Measurements from ENCODE around the gene CCDC59.
"Not testable (repeated sequence)": the region's sequence is repeated elsewhere in the genome, so short reads cannot be mapped to it uniquely, and the experiment has no call there.

The CCDC59 gene

GRCh38 chr12:82358200-82359114 lies at the start of gene CCDC59, which contains the start of gene METTL25:
TSS of gene CCDC59 (minus strand) at chr12:82358387. CDS start at chr12:82358376, 11 bp downstream.
TSS of gene METTL25 (plus strand) at chr12:82358529. CDS start at chr12:82358566, 37 bp downstream.
- peak; percentile 93 to 97 (median 96) for DNase-seq

DNA sequence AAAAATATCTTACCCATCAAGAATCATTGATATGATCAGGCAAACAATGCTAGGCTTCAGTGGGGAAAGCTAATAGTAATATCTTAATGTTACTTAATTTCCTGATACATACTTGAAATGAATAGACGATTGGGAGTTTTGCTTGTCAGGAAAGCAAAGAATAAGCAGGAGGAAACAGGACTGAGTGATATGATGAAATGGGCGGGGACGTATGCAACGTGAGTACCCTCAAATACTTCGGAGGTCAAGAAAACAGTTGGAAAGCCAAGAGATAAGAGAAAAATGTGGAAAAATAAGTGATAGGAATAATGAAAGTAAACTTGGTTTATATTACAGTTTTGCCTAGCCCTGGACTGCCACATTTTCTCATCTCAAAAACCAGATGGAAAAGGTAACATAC lies 49.3 kb upstream of the CCDC59 start:
- DNase-seq: no peak

GRCh38 chr12:82406651-82407050 lies 48.5 kb upstream of the CCDC59 start:
- no peak for DNase-seq

DNA sequence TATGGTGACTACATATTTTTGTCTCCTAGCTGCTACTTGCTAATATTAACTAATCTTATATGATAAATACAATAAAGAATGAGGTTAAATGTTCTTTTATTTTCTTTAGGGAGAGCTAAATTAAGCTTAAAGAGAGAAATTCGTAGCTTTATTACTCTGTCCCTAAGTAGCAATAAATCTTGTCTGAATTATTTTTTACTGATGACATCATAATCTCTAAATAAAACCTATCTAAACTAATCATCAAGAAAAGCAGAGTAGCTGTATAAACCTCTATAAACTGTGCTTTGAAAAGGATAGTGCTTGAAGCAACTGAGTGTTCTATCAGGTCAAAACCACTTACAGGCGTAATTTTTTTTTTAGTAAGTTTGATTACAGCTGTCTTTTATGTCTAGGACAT lies 42.6 kb upstream of the CCDC59 start:
- DNase-seq: no peak

DNA sequence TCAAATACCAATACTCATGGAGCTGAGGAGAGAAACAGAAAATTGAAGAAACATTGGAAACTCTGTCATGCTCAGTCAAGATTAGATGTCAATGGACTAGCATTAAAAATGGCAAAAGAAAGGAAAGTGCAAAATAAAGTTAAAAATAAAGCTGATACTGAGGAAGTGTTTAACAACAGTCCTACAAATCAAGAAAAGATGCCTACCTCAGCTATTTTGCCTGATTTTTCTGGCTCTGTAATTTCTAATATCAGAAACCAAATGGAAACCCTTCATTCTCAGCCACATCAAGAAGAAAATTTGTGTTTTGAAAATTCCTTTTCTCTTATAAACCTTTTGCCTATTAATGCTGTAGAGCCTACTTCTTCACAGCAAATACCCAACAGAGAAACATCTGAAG lies 40.7 kb upstream of the CCDC59 start:
- DNase-seq: no peak

DNA sequence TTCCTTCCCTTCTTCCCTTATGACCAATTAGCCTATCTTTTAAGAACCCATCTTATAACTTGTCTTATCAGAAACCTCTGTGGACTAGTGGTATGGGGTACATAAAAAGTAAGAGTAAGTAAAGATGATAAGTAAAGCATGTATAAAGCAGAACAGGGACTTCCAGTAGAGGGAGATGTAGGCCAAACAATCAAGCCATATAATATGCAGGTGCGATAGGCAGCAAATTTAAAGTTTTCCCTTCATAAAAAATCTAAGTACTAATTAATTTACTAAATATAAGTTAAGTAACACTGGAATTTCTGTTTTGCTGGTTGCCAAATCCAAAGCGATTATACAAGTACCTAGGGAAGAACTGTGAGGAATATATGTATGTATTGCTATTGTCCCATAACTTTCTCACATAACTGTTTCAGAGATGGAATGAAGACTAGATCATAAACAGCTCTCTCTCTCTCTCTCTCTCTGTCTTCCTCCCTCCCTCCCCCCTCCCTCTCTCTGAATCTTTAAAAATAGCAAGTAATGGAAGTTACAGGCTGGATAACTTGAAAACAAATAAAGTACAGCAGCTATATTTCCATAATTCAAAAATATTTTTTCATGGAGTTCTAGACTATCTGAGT lies 25.9 kb upstream of the CCDC59 start:
- no peak for DNase-seq

DNA sequence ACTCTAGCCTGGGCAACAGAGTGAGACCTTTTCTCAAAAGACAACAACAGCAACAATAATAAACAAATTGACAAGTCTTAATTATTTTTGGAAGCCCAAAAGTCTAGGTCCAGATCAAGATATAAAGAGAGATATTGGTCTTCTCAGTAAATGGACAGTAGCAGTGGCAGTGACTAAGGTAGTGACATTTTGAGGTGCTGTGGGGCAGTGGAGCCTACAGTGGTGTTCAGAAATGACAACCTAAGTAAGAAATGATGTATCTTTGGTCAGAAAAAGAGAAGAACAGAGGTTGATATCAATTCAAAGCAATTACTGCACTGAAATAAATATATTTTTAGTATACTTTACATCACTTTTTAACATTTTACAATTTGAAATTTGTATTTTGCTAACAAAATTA lies 20.8 kb upstream of the CCDC59 start:
- DNase-seq: no peak

GRCh38 chr12:82375201-82375600 lies 17.0 kb upstream of the CCDC59 start:
- no peak for DNase-seq

DNA sequence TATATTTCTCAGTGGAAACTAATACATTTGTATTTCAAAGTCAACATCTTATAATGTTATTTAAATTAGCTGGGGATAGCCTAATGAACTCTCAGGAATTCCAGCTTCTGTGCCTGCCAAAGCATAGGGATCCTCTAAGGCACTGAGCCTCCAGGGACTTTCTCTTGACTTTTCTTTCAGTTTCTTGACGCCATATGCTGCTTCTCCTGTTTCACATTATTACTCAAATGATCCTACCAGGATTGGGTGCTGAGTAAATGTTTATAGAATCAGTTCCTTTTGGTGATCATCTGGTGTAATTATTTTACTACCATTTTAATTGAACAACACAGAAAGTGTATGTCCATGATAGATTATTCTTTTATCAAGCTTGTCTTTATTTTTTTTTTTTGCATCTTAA lies 8.0 kb upstream of the CCDC59 start:
- no peak for DNase-seq

- DNase-seq: no peak
These were observed 5.8 kb upstream of the CCDC59 start for GRCh38 chr12:82363990-82364389.

DNA sequence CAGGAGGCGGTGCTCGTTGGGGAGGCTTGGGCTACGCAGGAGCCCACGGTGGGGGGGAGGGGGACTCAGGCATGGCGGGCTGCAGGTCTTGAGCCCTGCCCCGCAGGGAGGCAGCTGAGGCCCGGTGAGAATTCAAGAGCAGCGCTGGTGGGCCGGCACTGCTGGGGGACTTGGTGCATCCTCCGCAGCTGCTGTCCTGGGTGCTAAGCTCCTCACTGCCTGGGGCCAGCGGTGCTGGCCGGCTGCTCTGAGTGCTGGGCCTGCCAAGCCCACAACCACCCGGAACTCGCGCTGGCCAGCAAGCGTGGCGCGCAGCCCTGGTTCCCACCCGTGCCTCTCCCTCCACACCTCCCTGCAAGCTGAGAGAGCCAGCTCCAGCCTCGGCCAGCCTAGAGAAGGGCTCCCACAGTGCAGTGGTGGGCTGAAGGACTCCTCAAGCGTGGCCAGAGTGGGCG lies 3.3 kb upstream of the CCDC59 start:
- DNase-seq: no peak

- DNase-seq: not testable (repeated sequence)
These were observed 2.6 kb upstream of the CCDC59 start for GRCh38 chr12:82360834-82361233.

DNA sequence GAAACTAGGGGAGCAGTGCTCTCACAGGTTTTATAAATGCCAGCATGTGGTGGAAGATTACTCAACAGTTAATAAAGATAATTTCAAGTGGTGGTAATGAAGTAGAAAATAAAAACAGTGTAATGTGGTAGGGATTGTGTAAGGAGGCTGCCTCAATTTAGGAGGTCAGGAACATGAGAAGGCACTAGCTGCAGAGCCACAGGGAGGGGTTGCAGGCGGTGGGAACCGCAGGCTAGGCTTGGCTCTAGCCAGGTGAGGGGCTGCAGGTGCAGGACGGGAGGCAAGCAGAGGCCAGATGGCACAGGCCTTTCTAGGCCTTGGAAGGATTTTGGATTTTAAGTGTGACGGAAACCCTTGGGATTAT lies 910 bp upstream of the CCDC59 start:
- no peak for DNase-seq

- DNase-seq: no peak
These were observed 365 bp downstream of the CCDC59 start for GRCh38 chr12:82357845-82358199.

DNA sequence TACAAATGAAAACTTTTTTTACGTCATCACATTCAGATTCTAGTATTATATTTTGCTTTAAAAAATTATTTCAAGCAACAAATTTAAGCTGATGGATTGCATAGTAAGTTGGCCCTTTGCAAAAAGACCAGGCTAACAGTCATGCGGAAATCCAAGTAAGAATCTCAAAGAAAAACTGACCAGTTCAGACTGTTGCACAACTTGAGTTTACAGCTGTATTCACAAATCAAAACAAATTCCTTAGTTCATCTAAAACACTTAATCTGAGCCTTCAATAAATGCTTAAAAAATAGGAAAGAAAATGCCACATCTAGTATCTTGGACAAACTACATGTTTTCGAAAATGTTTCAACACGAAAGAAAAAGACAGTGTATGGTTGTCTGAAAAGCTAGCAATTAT lies 847 bp downstream of the CCDC59 start:
- DNase-seq: no peak

DNA sequence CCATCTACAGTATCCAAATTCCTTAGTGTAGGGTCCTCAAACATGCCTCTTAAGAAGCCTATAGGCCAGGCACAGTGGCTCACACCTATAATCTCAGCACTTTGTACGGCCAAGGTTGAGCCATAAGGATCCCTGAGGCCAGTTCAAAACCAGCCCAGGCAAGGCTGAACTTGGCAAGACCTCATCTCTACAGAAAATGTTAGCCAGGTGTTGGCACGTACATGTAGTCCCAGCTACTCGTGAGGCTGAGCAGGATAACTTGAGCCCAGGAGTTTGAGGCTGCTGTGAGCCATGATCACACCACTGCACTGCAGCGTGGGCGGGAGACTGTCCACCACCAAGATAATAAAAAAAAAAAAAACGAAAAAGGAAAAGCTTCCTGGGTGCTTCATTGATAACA lies 6.8 kb downstream of the CCDC59 start:
- DNase-seq: no peak

GRCh38 chr12:82350161-82350560 lies 8.0 kb downstream of the CCDC59 start:
- no peak for DNase-seq

GRCh38 chr12:82329508-82329907 lies 28.7 kb downstream of the CCDC59 start:
- DNase-seq: no peak

- no peak for DNase-seq
These were observed 30.3 kb downstream of the CCDC59 start for GRCh38 chr12:82327861-82328260.

DNA sequence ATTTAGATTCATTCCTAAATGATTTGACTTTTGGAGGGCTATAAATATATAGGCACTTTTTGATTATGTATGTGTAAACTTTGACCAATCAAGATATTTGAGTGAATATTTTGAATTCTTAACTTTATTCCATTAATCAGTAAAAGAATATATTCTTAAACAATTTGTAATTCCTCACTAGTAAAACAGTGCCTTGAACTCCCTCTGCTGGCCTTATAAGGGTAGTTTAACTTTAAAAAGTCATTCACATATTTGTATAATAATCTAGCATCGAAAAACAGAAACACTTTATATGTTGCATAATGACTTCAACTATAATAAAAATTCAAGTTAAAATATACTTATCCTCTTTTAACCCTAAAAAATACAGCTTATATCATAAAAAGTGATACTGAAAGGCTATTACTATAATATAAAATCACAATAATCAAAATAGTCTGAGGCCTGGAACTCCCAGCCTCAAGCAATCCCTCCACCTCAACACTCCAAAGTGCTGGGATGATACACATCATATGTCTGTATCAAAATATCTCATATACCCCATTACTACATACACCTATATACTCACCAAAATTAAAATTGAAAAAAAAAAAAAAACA lies 31.2 kb downstream of the CCDC59 start:
- DNase-seq: no peak

DNA sequence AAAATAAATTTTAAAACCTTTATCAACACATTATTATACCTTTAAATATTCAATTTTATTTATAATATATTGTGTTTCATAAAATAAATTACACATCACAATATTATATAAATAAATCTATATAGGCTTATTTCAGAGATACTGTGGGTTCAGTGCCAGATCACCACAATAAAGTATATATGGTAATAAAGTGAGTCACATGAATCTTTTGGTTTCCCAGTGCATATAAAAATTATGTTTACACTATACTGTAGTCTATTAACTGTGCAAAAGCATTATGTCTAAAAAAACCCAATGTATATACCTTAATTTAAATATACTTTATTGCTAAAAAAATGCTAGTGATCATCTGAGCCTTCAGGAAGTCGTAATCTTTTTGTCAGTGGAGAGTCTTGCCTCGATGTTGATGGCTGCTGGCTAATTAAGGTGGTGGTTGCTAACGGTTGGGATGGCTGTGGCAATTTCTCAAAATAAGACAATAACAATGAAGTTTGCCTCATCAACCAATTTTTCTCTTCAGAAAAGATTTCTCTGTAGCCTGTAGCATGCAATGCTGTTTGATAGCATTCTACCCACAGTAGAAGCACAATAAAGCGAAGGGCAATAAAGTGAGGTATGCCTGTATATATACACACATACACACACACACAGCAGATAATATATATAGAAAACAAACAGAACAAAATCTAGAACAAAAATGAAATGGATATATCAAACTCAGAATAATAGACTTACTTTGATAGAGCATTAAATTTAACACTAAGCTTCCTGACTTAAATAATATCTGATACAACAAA lies 32.4 kb downstream of the CCDC59 start:
- DNase-seq: no peak

DNA sequence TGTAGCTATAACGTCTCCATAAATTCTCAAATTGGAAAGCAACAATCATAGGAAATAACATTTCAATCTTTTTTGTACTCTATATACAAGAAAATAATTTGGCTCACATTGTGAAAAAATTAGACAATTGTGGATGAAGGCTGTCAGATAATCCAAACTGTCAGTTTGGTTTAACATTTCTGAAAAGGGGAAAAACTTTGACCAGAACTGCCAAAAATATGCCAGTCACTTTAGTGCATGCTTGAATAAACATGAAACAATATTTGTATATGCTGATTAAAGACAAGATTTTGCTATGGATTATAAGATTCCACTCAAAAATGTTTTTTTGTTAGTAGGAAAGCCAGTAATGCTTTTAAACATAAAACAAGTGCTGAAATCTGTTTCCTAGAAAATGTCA lies 38.9 kb downstream of the CCDC59 start:
- no peak for DNase-seq

GRCh38 chr12:82314406-82314892 lies 43.7 kb downstream of the CCDC59 start:
- DNase-seq: no peak

Data from activated CD4-positive, CD25-positive, alpha-beta regulatory T cell (primary cell).